PFSK-1 (cell line): ENCODE results near the gene BRF1.

Source experiments
- FOXP2 ChIP-seq: optimal IDR thresholded peaks from 2 replicates; pipeline ENCODE3; 2011; ENCODE audit warnings: borderline replicate concordance, control low read depth, inconsistent platforms; ENCODE audit not compliant: insufficient read depth; ENCODE audit errors: extremely low read length, extremely low read depth
- POLR2AphosphoS5 ChIP-seq: IDR thresholded peaks from 2 replicates; pipeline ENCODE4 v1.6.1; 2012; ENCODE audit warnings: low read depth, mild to moderate bottlenecking, control low read depth, low read length, moderate library complexity
- REST ChIP-seq, 2 experiments: IDR thresholded peaks; 2 replicates each; pipeline versions ENCODE4 v1.6.1 to v1.8.0; 2011 to 2012; ENCODE audit warnings: low read depth in 2 of 2, low read length in 2 of 2, control low read depth in 1 of 2, inconsistent platforms in 1 of 2, mild to moderate bottlenecking in 1 of 2, moderate library complexity in 1 of 2; ENCODE audit not compliant: insufficient read depth in 1 of 2
- SIN3A ChIP-seq: IDR thresholded peaks from 2 replicates; pipeline ENCODE4 v1.6.1; 2012; ENCODE audit warnings: mild to moderate bottlenecking, low read length, moderate library complexity, borderline replicate concordance; ENCODE audit not compliant: insufficient read depth
- TAF1 ChIP-seq: IDR thresholded peaks from 2 replicates; pipeline ENCODE4 v1.6.1; 2012; ENCODE audit warnings: low read length, control low read depth, borderline replicate concordance; ENCODE audit not compliant: insufficient read depth

BRF1 gene

GRCh38 chr14:105197211-105197641 is 103.6 kb downstream of the BRF1 start:
- TF ChIP-seq SIN3A: peak; percentile 78; the same call in 1 of the 2 replicates
- TF ChIP-seq TAF1: no peak

GRCh38 chr14:105196265-105196960 is 104.4 kb downstream of the BRF1 start:
- TF ChIP-seq FOXP2 (no peak), POLR2AphosphoS5 (no peak), REST (IDR thresholded peaks at IDR 0.05; ENCODE audit: insufficient read depth in 1 of 2, low read depth in 2 of 2, low read length in 2 of 2) (no peak), TAF1 (no peak), SIN3A (no peak)

- TF ChIP-seq TAF1 (no peak), FOXP2 (no peak), SIN3A (no peak), REST (IDR thresholded peaks at IDR 0.05; ENCODE audit: insufficient read depth in 1 of 2, low read depth in 2 of 2, low read length in 2 of 2) (no peak), POLR2AphosphoS5 (no peak)
These were observed 105.1 kb downstream of the BRF1 start for GRCh38 chr14:105195522-105196264.

GRCh38 chr14:105195051-105195450 is 105.8 kb downstream of the BRF1 start:
- no peak for TF ChIP-seq REST (IDR thresholded peaks at IDR 0.05; ENCODE audit: insufficient read depth in 1 of 2, low read depth in 2 of 2, low read length in 2 of 2)
- no peak for TF ChIP-seq SIN3A
- no peak for TF ChIP-seq POLR2AphosphoS5
- TF ChIP-seq TAF1: no peak
- TF ChIP-seq FOXP2: no peak

GRCh38 chr14:105193916-105194782 is 106.7 kb downstream of the BRF1 start:
- TF ChIP-seq POLR2AphosphoS5 (no peak), SIN3A (no peak), TAF1 (no peak), FOXP2 (no peak), REST (IDR thresholded peaks at IDR 0.05; ENCODE audit: insufficient read depth in 1 of 2, low read depth in 2 of 2, low read length in 2 of 2) (no peak)
